Neural progenitor cell (in vitro differentiated cells): ENCODE results near the gene RALY. TPM values are rescaled to one million over a fixed set of nuclear protein-coding genes. Genes with fewer than 3 reads are reported as not detected.

Experiments
- DNase-seq: peaks from one replicate; pipeline ENCODE4 v3.0.0-alpha.2; 2016; ENCODE audit warnings: low spot score
- H2AFZ ChIP-seq: fragments of 200-600 bp; sonication (generic); replicated peaks from 2 replicates; pipeline ENCODE4 v1.6.1; 2016; ENCODE audit warnings: antibody characterized with exemption
- H3F3A ChIP-seq: fragments of 200-600 bp; sonication (generic); 2 replicates; pipeline ENCODE4 v1.6.1; 2016; ENCODE audit warnings: antibody characterized with exemption, low read depth
- H3K27ac ChIP-seq: fragments of 200-600 bp; sonication (generic); 2 replicates; pipeline ENCODE4 v1.5.1; 2016; ENCODE audit warnings: mild to moderate bottlenecking
- H3K27me3 ChIP-seq: fragments of 200-600 bp; sonication (generic); 2 replicates; pipeline ENCODE4 v1.6.1; 2016; ENCODE audit warnings: mild to moderate bottlenecking, moderate library complexity
- H3K36me3 ChIP-seq: fragments of 200-600 bp; sonication (generic); 2 replicates; pipeline ENCODE4 v1.5.1; 2016
- H3K4me1 ChIP-seq: fragments of 200-600 bp; sonication (generic); 2 replicates; pipeline ENCODE4 v1.6.1; 2016; ENCODE audit warnings: mixed run types
- H3K4me2 ChIP-seq: fragments of 200-600 bp; sonication (generic); 2 replicates; pipeline ENCODE4 v1.6.1; 2016
- H3K4me3 ChIP-seq: fragments of 200-600 bp; sonication (generic); 2 replicates; pipeline ENCODE4 v1.5.1; 2016
- H3K79me2 ChIP-seq: fragments of 200-600 bp; sonication (generic); 2 replicates; pipeline ENCODE4 v1.6.1; 2016; ENCODE audit warnings: low read depth
- H3K9ac ChIP-seq: fragments of 200-600 bp; sonication (generic); 2 replicates; pipeline ENCODE4 v1.6.1; 2016
- H3K9me3 ChIP-seq: fragments of 200-600 bp; sonication (generic); 2 replicates; pipeline ENCODE4 v1.5.1; 2016; ENCODE audit warnings: low read depth
- H4K20me1 ChIP-seq: fragments of 200-600 bp; sonication (generic); 2 replicates; pipeline ENCODE4 v1.6.1; 2016; ENCODE audit warnings: low read depth
- H3K27ac Mint-ChIP-seq: 3 replicates; pipeline ENCODE4 v1.8.0; 2021; ENCODE audit warnings: mixed read lengths
- H3K27me3 Mint-ChIP-seq: 2 replicates; pipeline ENCODE4 v1.8.0; 2022; ENCODE audit warnings: low read depth, mild to moderate bottlenecking, inconsistent platforms, moderate library complexity, mixed read lengths; ENCODE audit not compliant: insufficient read depth
- H3K36me3 Mint-ChIP-seq: 3 replicates; pipeline ENCODE4 v1.8.0; 2021; ENCODE audit warnings: mixed read lengths
- H3K4me1 Mint-ChIP-seq: 3 replicates; pipeline ENCODE4 v1.8.0; 2021; ENCODE audit warnings: mixed read lengths
- H3K4me3 Mint-ChIP-seq: 3 replicates; pipeline ENCODE4 v1.8.0; 2021; ENCODE audit warnings: mild to moderate bottlenecking, moderate library complexity, mixed read lengths
- H3K9me3 Mint-ChIP-seq: 3 replicates; pipeline ENCODE4 v1.8.0; 2020; ENCODE audit warnings: mixed read lengths
- EZH2 ChIP-seq: fragments of 200-600 bp; sonication (generic); IDR thresholded peaks from 2 replicates; pipeline ENCODE4 v1.6.1; 2017; ENCODE audit warnings: antibody characterized with exemption, mild to moderate bottlenecking, moderate library complexity
- EZH2phosphoT487 ChIP-seq: fragments of 200-600 bp; sonication (generic); IDR thresholded peaks from 2 replicates; pipeline ENCODE4 v1.6.1; 2017; ENCODE audit warnings: antibody characterized with exemption
- total RNA-seq: library from RNA; depleted of rRNA; stranded (reverse); fragments of >200 nt; gene quantifications from 2 replicates; pipeline ENCODE4 v1.2.3, GENCODE V29; 2015; ENCODE audit warnings: low replicate concordance
- TF ChIP-seq, protein P1 (sequence below): fragments of 200-600 bp; sonication (generic); IDR thresholded peaks from 2 replicates; pipeline ENCODE4 v1.5.1; 2017; ENCODE audit warnings: antibody characterized with exemption, mild to moderate bottlenecking

The RALY gene
- total RNA-seq, 1 donor from 2014 or later, result 102 TPM

DNA sequence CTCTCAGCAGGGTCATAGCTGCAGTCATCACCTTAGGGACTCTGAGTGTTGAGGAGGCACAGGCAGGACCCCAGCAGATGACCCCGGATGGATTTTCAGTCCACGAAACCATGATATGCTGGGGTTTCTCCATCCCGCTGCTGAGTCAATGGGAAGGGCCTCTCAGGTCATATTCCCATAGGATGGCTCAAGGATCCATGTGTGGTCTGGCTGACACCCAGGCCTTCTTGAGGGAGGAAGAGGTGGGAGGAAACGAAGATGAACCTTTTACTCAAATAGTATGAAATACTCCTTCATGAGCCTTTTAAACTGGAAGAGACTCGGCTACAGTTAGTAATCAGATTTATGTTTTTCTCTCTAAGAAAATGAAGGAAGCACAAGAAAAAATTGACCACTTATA is 10.3 kb upstream of the RALY start:
- Histone ChIP-seq H3K79me2 (no peaks in the 10 kb centered on the region), H3K9ac (no peak overlapping the region), H2AFZ (no peak overlapping the region), H3K27me3 (no peaks in the 10 kb centered on the region), H3K27ac (no peak overlapping the region), H3K9me3 (no peaks in the 10 kb centered on the region), H3K4me3 (no peak overlapping the region), H4K20me1 (no peaks in the 10 kb centered on the region), H3K4me1 (no peaks in the 10 kb centered on the region), H3K36me3 (no peaks in the 10 kb centered on the region), H3K4me2 (no peak overlapping the region), H3F3A (no peaks in the 10 kb centered on the region)
- TF ChIP-seq, protein P1, sequence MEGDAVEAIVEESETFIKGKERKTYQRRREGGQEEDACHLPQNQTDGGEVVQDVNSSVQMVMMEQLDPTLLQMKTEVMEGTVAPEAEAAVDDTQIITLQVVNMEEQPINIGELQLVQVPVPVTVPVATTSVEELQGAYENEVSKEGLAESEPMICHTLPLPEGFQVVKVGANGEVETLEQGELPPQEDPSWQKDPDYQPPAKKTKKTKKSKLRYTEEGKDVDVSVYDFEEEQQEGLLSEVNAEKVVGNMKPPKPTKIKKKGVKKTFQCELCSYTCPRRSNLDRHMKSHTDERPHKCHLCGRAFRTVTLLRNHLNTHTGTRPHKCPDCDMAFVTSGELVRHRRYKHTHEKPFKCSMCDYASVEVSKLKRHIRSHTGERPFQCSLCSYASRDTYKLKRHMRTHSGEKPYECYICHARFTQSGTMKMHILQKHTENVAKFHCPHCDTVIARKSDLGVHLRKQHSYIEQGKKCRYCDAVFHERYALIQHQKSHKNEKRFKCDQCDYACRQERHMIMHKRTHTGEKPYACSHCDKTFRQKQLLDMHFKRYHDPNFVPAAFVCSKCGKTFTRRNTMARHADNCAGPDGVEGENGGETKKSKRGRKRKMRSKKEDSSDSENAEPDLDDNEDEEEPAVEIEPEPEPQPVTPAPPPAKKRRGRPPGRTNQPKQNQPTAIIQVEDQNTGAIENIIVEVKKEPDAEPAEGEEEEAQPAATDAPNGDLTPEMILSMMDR, result no peak
- TF ChIP-seq EZH2phosphoT487 (no peak), EZH2 (no peak)
- Mint-ChIP-seq H3K4me3 (no peak overlapping the region), H3K36me3 (no peaks in the 10 kb centered on the region), H3K27me3 (no peaks in the 10 kb centered on the region), H3K4me1 (no peaks in the 10 kb centered on the region), H3K27ac (no peak overlapping the region), H3K9me3 (no peaks in the 10 kb centered on the region)
- DNase-seq, result no peak

DNA sequence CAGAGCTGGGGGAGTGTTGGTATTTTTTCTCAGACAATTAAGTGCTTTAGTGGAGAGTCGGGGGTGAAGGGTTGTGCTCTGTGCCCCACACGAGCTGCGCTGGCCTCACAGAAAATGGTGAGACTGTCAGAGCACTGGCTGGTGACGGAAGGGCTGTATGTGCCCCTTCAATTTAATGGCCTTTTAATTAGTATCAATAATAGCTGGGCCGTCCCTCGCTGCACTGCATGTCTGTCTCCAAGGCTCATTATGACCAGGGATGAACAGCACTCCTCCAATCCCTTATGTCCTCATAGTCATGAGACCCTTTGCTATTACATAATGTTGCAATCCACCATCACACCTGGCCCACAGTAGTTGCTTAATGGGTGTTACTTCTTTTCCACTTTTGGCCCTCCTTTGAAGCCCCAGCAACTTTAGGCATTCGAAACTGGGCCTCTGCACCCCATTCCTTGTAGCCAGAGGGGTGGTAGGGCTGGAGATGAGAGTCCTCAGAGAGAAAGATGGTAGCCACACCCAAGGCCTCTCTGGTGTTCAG is 9.5 kb upstream of the RALY start:
- Histone ChIP-seq H3K36me3 (no peaks in the 10 kb centered on the region), H3K4me3 (no peak overlapping the region), H3K79me2 (no peaks in the 10 kb centered on the region), H3K4me1 (no peaks in the 10 kb centered on the region), H4K20me1 (no peaks in the 10 kb centered on the region), H3K9me3 (no peaks in the 10 kb centered on the region), H3K27me3 (no peaks in the 10 kb centered on the region), H3F3A (no peaks in the 10 kb centered on the region), H3K9ac (no peak overlapping the region), H3K27ac (no peak overlapping the region), H3K4me2 (no peak overlapping the region), H2AFZ (no peak overlapping the region)
- DNase-seq, result no peak
- no peak for TF ChIP-seq EZH2
- TF ChIP-seq EZH2phosphoT487, result no peak
- TF ChIP-seq, protein P1, result no peak
- H3K27me3 Mint-ChIP-seq, result no peaks in the 10 kb centered on the region
- H3K27ac Mint-ChIP-seq, result no peak overlapping the region
- H3K4me3 Mint-ChIP-seq, result no peak overlapping the region
- H3K36me3 Mint-ChIP-seq, result no peaks in the 10 kb centered on the region
- H3K9me3 Mint-ChIP-seq, result no peaks in the 10 kb centered on the region
- no peaks in the 10 kb centered on the region for H3K4me1 Mint-ChIP-seq

DNA sequence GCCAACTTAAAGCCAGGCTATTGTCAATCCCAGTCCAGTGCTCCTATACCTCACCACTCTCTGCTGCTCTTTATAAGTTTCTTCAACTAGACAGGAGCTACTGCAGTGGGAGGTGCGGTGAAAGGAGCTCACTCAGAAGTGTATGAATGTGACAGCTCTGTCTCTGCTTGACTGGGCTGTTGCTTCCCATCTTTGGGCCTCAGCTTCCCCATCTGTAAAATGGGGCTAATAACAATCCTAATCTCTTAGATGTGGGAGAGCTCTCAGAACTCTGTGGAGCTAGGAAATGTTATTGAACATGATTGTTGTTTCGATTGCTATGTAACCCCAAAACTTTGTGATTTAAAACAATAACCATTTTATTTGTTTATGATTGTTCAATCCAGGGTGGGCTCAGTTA is 8.4 kb upstream of the RALY start:
- Mint-ChIP-seq H3K4me1 (no peaks in the 10 kb centered on the region), H3K27ac (no peak overlapping the region), H3K9me3 (no peaks in the 10 kb centered on the region), H3K27me3 (no peaks in the 10 kb centered on the region), H3K4me3 (no peak overlapping the region), H3K36me3 (no peaks in the 10 kb centered on the region)
- no peaks in the 10 kb centered on the region for H3K79me2 ChIP-seq
- no peak overlapping the region for H3K4me2 ChIP-seq
- DNase-seq, result no peak
- no peak overlapping the region for H3K4me3 ChIP-seq
- H3K9me3 ChIP-seq, result no peaks in the 10 kb centered on the region
- no peaks in the 10 kb centered on the region for H4K20me1 ChIP-seq
- H3K27ac ChIP-seq, result no peak overlapping the region
- H3K4me1 ChIP-seq, result no peaks in the 10 kb centered on the region
- no peak overlapping the region for H2AFZ ChIP-seq
- no peaks in the 10 kb centered on the region for H3K27me3 ChIP-seq
- no peak overlapping the region for H3K9ac ChIP-seq
- H3K36me3 ChIP-seq, result no peaks in the 10 kb centered on the region
- H3F3A ChIP-seq, result no peaks in the 10 kb centered on the region
- TF ChIP-seq EZH2, result no peak
- TF ChIP-seq, protein P1, result no peak
- no peak for TF ChIP-seq EZH2phosphoT487
